Activated T-helper 1 cell treated with Interleukin-2 at 50 U/mL for 16 hours (primary cell): ENCODE data around the gene SKA2.
"Not testable (repeated sequence)": the region's sequence is repeated elsewhere in the genome, so short reads cannot be mapped to it uniquely, and the experiment has no call there.

Experiments used
- DNase-seq: peaks from one replicate; pipeline ENCODE4 v3.0.0-alpha.2; 2020; ENCODE audit warnings: low read depth

Gene SKA2

GRCh38 chr17:59097876-59098275 is 57.1 kb downstream of the SKA2 start:
- no peak for DNase-seq

GRCh38 chr17:59094861-59095530 is 60.0 kb downstream of the SKA2 start:
- DNase-seq, result no peak

- DNase-seq, result no peak
These were observed 61.2 kb downstream of the SKA2 start for GRCh38 chr17:59093702-59094231.

GRCh38 chr17:59093145-59093701 is 61.8 kb downstream of the SKA2 start:
- no peak for DNase-seq

DNA sequence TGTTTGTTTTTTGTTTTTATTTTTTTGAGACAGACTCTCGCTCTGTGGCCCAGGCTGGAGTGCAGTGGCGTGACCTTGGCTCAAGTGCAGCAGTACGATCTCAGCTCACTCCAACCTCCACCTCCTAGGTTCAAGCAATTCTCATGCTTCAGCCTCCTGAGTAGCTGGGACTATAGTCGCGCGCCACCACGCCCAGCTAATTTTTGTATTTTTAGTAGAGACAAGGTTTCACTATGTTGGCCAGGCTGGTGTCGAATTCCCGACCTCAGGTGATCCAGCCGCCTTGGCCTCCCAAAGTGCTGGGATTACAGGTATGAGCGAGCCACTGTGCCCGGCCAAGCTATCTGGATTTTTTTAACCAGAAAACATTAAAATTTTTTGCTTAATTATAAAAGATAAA is 64.4 kb downstream of the SKA2 start:
- DNase-seq, result not testable (repeated sequence)

GRCh38 chr17:59084154-59084553 is 70.8 kb downstream of the SKA2 start:
- no peak for DNase-seq

DNA sequence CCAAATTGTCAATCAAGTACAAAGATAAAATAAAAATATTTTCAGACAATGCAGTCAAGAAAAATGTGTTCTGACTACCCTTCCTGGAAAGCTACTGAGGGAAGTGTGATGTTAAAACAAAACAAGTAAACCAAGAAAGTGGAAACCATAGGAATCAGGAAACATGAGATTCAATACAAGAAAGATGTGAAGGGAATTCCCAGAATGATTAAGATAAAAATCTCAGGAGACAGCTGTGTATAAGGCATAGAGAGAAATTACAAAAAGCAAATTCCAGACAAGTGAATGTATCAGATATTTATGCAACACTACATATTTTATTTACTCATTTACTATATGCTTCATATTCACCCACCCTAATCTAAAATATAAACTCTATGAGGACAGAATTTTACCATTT is 80.5 kb downstream of the SKA2 start:
- no peak for DNase-seq

GRCh38 chr17:59073972-59074371 is 81.0 kb downstream of the SKA2 start:
- no peak for DNase-seq

DNA sequence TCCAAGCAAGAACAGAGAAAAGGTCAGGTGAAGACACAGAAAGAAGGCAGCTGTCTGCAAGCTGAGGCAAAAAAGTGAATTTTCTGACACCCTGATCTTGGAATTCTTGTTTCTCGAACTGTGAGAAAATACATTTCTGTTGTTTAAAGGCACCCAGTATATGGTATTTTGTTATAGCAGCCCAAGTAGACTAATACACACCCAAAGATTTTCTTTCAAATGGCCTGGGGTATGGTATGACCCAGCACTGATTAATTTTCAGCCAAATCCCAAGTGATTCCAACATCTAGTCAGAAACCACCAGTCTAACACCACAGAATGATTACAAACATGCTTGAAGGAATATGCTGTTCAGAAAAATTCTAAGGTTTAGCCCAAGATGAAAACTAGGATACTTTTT is 85.1 kb downstream of the SKA2 start:
- DNase-seq, result no peak

GRCh38 chr17:59067756-59068155 is 87.2 kb downstream of the SKA2 start:
- DNase-seq, result no peak

- DNase-seq, result no peak
These were observed 87.6 kb downstream of the SKA2 start for GRCh38 chr17:59067340-59067739.

DNA sequence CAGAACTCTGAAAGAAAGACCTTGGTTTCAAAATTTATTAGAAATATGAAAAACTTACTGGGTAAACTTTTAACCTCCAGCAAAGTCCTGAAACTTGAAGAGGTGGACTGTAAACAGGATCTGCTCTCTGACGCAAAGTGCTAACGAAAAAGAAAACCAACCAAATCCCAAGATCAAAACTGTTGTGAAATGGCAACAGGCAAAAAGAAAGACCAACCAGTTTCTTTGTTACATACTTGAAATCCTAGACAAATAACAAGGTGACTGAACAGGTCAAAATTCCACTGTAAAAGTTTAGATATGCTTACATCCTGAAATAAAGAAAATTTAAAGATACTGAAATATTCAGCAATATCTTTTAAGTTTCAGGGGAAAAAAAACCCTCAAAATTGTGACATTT is 92.5 kb downstream of the SKA2 start:
- DNase-seq, result no peak
